Vagina (tissue), 2 donors: ENCODE data around the gene TRIM10.

ENCODE experiments used
- POLR2A ChIP-seq, 2 donors: fragments of 450-650 bp; IDR thresholded peaks; one replicate each; pipeline ENCODE4 v1.6.1; 2017; ENCODE audit warnings: antibody characterized with exemption in 2 of 2, mild to moderate bottlenecking in 2 of 2, moderate library complexity in 2 of 2
- POLR2AphosphoS5 ChIP-seq, 2 donors: sonication (generic); formaldehyde crosslinking; IDR thresholded peaks; one replicate each; pipeline ENCODE4 v1.9.0; 2017; ENCODE audit warnings: antibody characterized with exemption in 2 of 2, mild to moderate bottlenecking in 2 of 2, low read depth in 1 of 2; ENCODE audit not compliant: insufficient read depth in 1 of 2
- TF ChIP-seq, protein P1 (sequence below), 3 experiments: fragments of 450-650 bp in 2 of 3; fragments of 200-600 bp in 1 of 3; sonication (generic) in 1 of 3; IDR thresholded peaks; one replicate each; pipeline ENCODE4 v1.5.1; 2017 to 2019; ENCODE audit warnings: antibody characterized with exemption in 3 of 3, mild to moderate bottlenecking in 2 of 3, moderate library complexity in 2 of 3

- TF ChIP-seq POLR2AphosphoS5 (IDR thresholded peaks at IDR 0.05; ENCODE audit: insufficient read depth in 1 of 2, low read depth in 1 of 2) (no peak), POLR2A (IDR thresholded peaks at IDR 0.05) (no peak)
- TF ChIP-seq, protein P1, sequence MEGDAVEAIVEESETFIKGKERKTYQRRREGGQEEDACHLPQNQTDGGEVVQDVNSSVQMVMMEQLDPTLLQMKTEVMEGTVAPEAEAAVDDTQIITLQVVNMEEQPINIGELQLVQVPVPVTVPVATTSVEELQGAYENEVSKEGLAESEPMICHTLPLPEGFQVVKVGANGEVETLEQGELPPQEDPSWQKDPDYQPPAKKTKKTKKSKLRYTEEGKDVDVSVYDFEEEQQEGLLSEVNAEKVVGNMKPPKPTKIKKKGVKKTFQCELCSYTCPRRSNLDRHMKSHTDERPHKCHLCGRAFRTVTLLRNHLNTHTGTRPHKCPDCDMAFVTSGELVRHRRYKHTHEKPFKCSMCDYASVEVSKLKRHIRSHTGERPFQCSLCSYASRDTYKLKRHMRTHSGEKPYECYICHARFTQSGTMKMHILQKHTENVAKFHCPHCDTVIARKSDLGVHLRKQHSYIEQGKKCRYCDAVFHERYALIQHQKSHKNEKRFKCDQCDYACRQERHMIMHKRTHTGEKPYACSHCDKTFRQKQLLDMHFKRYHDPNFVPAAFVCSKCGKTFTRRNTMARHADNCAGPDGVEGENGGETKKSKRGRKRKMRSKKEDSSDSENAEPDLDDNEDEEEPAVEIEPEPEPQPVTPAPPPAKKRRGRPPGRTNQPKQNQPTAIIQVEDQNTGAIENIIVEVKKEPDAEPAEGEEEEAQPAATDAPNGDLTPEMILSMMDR (IDR thresholded peaks at IDR 0.05), result no peak
Observed at GRCh38 chr6:30172681-30173080, 11.7 kb upstream of the TRIM10 start.
